ENCODE measurements around the gene WNT3. TPM values are rescaled to one million over a fixed set of nuclear protein-coding genes. Genes with fewer than 3 reads are reported as not detected.

The WNT3 gene
- total RNA-seq, 2 donors from 2014 or later, result 0.44 to 1.2 TPM

DNA sequence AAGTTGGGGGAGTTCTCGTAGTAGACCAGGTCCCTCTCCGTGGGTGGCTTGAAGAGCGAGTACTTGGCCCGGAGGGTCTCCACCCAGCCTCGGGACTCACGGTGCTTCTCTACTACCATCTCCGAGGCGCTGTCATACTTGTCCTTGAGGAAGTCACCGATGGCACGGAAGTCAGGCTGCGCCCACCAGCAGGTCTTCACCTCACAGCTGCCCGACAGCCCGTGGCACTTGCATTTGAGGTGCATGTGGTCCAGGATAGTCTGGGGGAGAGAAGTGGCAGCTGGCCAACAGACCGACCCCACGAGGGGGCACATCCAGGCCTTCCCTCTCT, 50.0 kb downstream of the WNT3 start:
- no peaks in the 10 kb centered on the region for H3K36me3 ChIP-seq
- DNase-seq (ENCODE audit: low spot score), result no peak
- H3K4me3 ChIP-seq, result no peak overlapping the region
- H3K4me1 ChIP-seq, result peaks cover 0 to 35% of the 10 kb centered on the region in 2 donors
- no peaks in the 10 kb centered on the region for H3K9me3 ChIP-seq
- H3K27ac ChIP-seq, result no peak overlapping the region
- TF ChIP-seq, protein P1, sequence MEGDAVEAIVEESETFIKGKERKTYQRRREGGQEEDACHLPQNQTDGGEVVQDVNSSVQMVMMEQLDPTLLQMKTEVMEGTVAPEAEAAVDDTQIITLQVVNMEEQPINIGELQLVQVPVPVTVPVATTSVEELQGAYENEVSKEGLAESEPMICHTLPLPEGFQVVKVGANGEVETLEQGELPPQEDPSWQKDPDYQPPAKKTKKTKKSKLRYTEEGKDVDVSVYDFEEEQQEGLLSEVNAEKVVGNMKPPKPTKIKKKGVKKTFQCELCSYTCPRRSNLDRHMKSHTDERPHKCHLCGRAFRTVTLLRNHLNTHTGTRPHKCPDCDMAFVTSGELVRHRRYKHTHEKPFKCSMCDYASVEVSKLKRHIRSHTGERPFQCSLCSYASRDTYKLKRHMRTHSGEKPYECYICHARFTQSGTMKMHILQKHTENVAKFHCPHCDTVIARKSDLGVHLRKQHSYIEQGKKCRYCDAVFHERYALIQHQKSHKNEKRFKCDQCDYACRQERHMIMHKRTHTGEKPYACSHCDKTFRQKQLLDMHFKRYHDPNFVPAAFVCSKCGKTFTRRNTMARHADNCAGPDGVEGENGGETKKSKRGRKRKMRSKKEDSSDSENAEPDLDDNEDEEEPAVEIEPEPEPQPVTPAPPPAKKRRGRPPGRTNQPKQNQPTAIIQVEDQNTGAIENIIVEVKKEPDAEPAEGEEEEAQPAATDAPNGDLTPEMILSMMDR (IDR thresholded peaks at IDR 0.05), result no peak
- no peaks in the 10 kb centered on the region for H3K27me3 ChIP-seq

- H3K36me3 ChIP-seq, result no peaks in the 10 kb centered on the region
Observed at GRCh38 chr17:46766493-46767491, 51.7 kb downstream of the WNT3 start.

DNA sequence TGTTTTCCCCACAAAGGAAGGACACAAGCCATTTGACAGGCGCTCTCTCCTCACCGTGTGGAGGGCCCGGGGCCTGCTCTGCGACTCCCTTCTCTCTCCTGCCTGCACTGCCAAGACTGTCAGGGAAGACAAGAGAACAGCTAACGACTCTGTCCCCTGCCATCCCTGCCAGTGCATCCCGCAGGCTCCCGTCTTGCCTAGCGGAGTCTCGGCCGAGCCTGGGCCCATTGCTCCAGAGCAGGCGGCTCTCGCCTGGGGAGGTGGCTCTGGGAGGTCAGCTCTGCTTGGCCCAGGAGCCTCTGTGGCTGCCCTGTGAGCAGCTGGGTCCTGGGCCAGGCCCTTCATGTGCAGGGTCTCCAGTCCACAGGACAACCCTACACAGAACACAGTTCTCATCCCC, 53.0 kb downstream of the WNT3 start:
- TF ChIP-seq, protein P1 (IDR thresholded peaks at IDR 0.05), result no peak
- H3K27me3 ChIP-seq, result no peaks in the 10 kb centered on the region
- DNase-seq (ENCODE audit: low spot score), result peak; percentile 26
- H3K36me3 ChIP-seq, result no peaks in the 10 kb centered on the region
- no peak overlapping the region for H3K4me3 ChIP-seq
- H3K27ac ChIP-seq, result peak overlapping the region in 1 of 2 donors; percentile 26
- H3K4me1 ChIP-seq, result peaks cover 0 to 26% of the 10 kb centered on the region in 2 donors
- H3K9me3 ChIP-seq, result no peaks in the 10 kb centered on the region

More at GRCh38 chr17:46766493-46767491, 51.7 kb downstream of the WNT3 start:
- Histone ChIP-seq H3K4me3 (no peak overlapping the region), H3K27me3 (no peaks in the 10 kb centered on the region), H3K4me1 (peaks cover 0 to 30% of the 10 kb centered on the region in 2 donors), H3K27ac (no peak overlapping the region), H3K9me3 (no peaks in the 10 kb centered on the region)
- DNase-seq (ENCODE audit: low spot score), result no peak
- TF ChIP-seq, protein P1 (IDR thresholded peaks at IDR 0.05), result no peak

- Histone ChIP-seq H3K9me3 (no peaks in the 10 kb centered on the region), H3K27ac (peak overlapping the region in 1 of 2 donors; percentile 26), H3K27me3 (no peaks in the 10 kb centered on the region), H3K4me1 (peaks cover 0 to 23% of the 10 kb centered on the region in 2 donors), H3K36me3 (no peaks in the 10 kb centered on the region), H3K4me3 (no peak overlapping the region)
- TF ChIP-seq, protein P1 (IDR thresholded peaks at IDR 0.05), result no peak
- DNase-seq (ENCODE audit: low spot score), result peak; percentile 67
Observed at GRCh38 chr17:46764709-46765401, 53.6 kb downstream of the WNT3 start.

DNA sequence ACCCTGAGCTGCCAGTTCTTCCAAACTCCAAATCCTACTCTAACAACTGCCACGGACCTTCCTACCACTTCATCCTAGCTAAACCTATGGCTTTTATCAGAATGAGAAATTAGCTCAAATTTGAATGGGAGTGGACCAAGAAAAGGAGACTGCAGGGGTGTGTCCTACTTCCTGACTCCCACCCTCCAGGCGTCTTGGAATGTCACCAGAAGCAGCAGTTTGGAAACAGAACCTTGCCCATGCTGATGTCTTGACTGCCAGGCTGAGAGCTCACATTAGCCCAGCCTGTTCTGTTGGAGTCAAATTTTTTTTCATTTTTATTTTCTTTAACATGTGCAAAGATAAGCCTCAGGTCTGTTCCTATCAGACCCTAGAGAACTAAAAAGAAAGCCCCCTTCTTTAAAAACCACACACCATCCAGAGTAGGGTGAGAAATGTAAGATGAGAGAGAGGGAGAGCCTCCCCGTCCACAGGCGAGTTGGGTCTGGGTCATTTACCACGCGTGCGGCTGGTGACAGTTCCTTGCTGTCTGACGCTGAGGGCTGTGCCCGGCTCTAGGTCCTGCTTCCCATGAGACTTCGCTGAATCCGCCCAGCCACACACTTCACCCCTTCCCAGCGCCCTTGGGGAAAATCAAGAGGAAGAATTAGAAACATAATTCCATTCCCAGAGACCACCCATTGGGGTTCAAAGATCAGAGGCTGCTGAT, 54.3 kb downstream of the WNT3 start:
- DNase-seq (ENCODE audit: low spot score), result peak; percentile 44
- H3K27me3 ChIP-seq, result no peaks in the 10 kb centered on the region
- TF ChIP-seq, protein P1 (IDR thresholded peaks at IDR 0.05), result no peak
- H3K27ac ChIP-seq, result peak overlapping the region in 1 of 2 donors; percentile 26
- H3K36me3 ChIP-seq, result no peaks in the 10 kb centered on the region
- no peak overlapping the region for H3K4me3 ChIP-seq
- H3K9me3 ChIP-seq, result no peaks in the 10 kb centered on the region
- peaks cover 0 to 21% of the 10 kb centered on the region in 2 donors for H3K4me1 ChIP-seq

Measured in right atrium auricular region (tissue), 2 donors.